GM21723 (cell line): ENCODE results near the gene UBQLNL.

Source experiments
- ATAC-seq: cut with Tn5 transposase; IDR thresholded peaks from one replicate; pipeline ENCODE4 v1.9.1; 2021; ENCODE audit warnings: mild to moderate bottlenecking, moderate library complexity; ENCODE audit not compliant: unreplicated experiment

The UBQLNL gene

GRCh38 chr11:5516599-5516998, at the start of gene UBQLNL:
TSS of gene UBQLNL (minus strand) at chr11:5516699. CDS start at chr11:5516441, 258 bp downstream.
- no peak for ATAC-seq

GRCh38 chr11:5564259-5565019, 47.9 kb upstream of the UBQLNL start:
- no peak for ATAC-seq

- ATAC-seq, result no peak
Observed at GRCh38 chr11:5557751-5558150, 41.3 kb upstream of the UBQLNL start.

- ATAC-seq, result no peak
Observed at GRCh38 chr11:5556596-5557188, 40.2 kb upstream of the UBQLNL start.

GRCh38 chr11:5553343-5553742, 36.8 kb upstream of the UBQLNL start:
- ATAC-seq, result no peak

GRCh38 chr11:5550440-5551095, 34.1 kb upstream of the UBQLNL start:
- no peak for ATAC-seq

- ATAC-seq, result no peak
Observed at GRCh38 chr11:5548440-5548839, 31.9 kb upstream of the UBQLNL start, which contains the start of gene OR52H1. TSS of gene OR52H1 (minus strand) at chr11:5548540. CDS start at chr11:5545505, 3,035 bp downstream.

- ATAC-seq, result no peak
Observed at GRCh38 chr11:5547982-5548381, 31.5 kb upstream of the UBQLNL start.

GRCh38 chr11:5546457-5546856, 30.0 kb upstream of the UBQLNL start:
- ATAC-seq, result no peak

- ATAC-seq, result no peak
Observed at GRCh38 chr11:5541427-5541826, 24.9 kb upstream of the UBQLNL start.

- no peak for ATAC-seq
Observed at GRCh38 chr11:5536482-5536881, 20.0 kb upstream of the UBQLNL start.

- no peak for ATAC-seq
Observed at GRCh38 chr11:5534046-5534445, 17.5 kb upstream of the UBQLNL start.

GRCh38 chr11:5531053-5531831, 14.7 kb upstream of the UBQLNL start:
- no peak for ATAC-seq

- ATAC-seq, result no peak
Observed at GRCh38 chr11:5528495-5528894, 12.0 kb upstream of the UBQLNL start.

GRCh38 chr11:5527716-5528115, 11.2 kb upstream of the UBQLNL start:
- no peak for ATAC-seq

- ATAC-seq, result no peak
Observed at GRCh38 chr11:5524756-5525155, 8.3 kb upstream of the UBQLNL start.

GRCh38 chr11:5522308-5522707, 5.8 kb upstream of the UBQLNL start:
- no peak for ATAC-seq

- ATAC-seq, result no peak
Observed at GRCh38 chr11:5521540-5521939, 5.0 kb upstream of the UBQLNL start.

GRCh38 chr11:5514841-5515240, 1.7 kb downstream of the UBQLNL start:
- ATAC-seq, result no peak

GRCh38 chr11:5509803-5510202, 6.7 kb downstream of the UBQLNL start, which contains the start of gene UBQLN3:
TSS of gene UBQLN3 (minus strand) at chr11:5509957. CDS start at chr11:5509558, 399 bp downstream.
- no peak for ATAC-seq

- no peak for ATAC-seq
Observed at GRCh38 chr11:5508605-5509004, 7.9 kb downstream of the UBQLNL start.
